Measurements from ENCODE around the gene IL2RA.

DNA sequence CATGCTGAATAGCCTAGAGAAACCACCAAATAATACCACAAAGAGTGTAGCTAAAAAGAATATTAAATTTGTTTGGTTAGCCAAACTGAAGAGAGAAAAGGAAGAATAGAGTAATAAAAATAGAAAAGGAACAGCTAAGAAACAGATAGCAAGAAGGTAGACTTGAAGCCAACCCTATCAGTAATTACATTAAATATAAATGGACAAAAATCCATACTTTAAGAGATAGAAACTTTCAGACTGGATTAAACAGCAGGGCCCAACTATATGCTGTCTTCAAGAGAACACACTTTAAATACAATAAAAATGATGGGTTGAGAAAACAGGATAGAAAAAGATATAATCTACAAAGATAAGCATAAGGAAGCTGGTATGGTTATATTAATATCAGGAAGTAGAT, 31.2 kb downstream of the IL2RA start:
- TF ChIP-seq, protein P1, sequence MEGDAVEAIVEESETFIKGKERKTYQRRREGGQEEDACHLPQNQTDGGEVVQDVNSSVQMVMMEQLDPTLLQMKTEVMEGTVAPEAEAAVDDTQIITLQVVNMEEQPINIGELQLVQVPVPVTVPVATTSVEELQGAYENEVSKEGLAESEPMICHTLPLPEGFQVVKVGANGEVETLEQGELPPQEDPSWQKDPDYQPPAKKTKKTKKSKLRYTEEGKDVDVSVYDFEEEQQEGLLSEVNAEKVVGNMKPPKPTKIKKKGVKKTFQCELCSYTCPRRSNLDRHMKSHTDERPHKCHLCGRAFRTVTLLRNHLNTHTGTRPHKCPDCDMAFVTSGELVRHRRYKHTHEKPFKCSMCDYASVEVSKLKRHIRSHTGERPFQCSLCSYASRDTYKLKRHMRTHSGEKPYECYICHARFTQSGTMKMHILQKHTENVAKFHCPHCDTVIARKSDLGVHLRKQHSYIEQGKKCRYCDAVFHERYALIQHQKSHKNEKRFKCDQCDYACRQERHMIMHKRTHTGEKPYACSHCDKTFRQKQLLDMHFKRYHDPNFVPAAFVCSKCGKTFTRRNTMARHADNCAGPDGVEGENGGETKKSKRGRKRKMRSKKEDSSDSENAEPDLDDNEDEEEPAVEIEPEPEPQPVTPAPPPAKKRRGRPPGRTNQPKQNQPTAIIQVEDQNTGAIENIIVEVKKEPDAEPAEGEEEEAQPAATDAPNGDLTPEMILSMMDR (conservative IDR thresholded peaks at IDR 0.05; ENCODE audit: low read length) = no peak
- no peak for TF ChIP-seq EZH2phosphoT487 (IDR thresholded peaks at IDR 0.05; ENCODE audit: borderline replicate concordance)
